Esophagus muscularis mucosa (tissue), 3 donors: ENCODE results near the gene ALS2CL.

ENCODE experiments used
- CTCF ChIP-seq, 3 experiments: fragments of 200-600 bp in 2 of 3; fragments of 450-650 bp in 1 of 3; sonication (generic) in 2 of 3; IDR thresholded peaks; one replicate each; pipeline ENCODE4 v1.5.1; 2017 to 2019; ENCODE audit warnings: antibody characterized with exemption in 3 of 3, mild to moderate bottlenecking in 2 of 3, moderate library complexity in 1 of 3
- POLR2A ChIP-seq: fragments of 450-650 bp; IDR thresholded peaks from one replicate; pipeline ENCODE4 v1.6.1; 2017; ENCODE audit warnings: antibody characterized with exemption, moderate library complexity, mild to moderate bottlenecking, low read depth

GRCh38 chr3:46679681-46680080 lies 13.8 kb downstream of the ALS2CL start:
- TF ChIP-seq CTCF (IDR thresholded peaks at IDR 0.05) (no peak), POLR2A (no peak)
